Stimulated activated naive CD8-positive, alpha-beta T cell treated with anti-CD3 and anti-CD28 coated beads, Interleukin-15, Interleukin-2, amounts not matched to agents 100 ng/mL and 50 ng/mL, for 24 hours (primary cell): ENCODE measurements around the gene AWAT1.
"Not testable (repeated sequence)": the region's sequence is repeated elsewhere in the genome, so short reads cannot be mapped to it uniquely, and the experiment has no call there.

Experiments used
- H3K27ac Mint-ChIP-seq: one replicate; pipeline ENCODE4 v1.8.0; 2021; ENCODE audit warnings: mild to moderate bottlenecking, mixed read lengths
- H3K27me3 Mint-ChIP-seq: one replicate; pipeline ENCODE4 v1.8.0; 2021; ENCODE audit warnings: mixed read lengths
- H3K36me3 Mint-ChIP-seq: one replicate; pipeline ENCODE4 v1.8.0; 2021; ENCODE audit warnings: low read depth, mixed read lengths
- H3K4me1 Mint-ChIP-seq: one replicate; pipeline ENCODE4 v1.8.0; 2021; ENCODE audit warnings: low read depth, mixed read lengths
- H3K4me3 Mint-ChIP-seq: one replicate; pipeline ENCODE4 v1.8.0; 2021; ENCODE audit warnings: mild to moderate bottlenecking, mixed read lengths
- H3K9me3 Mint-ChIP-seq: one replicate; pipeline ENCODE4 v1.8.0; 2021; ENCODE audit warnings: mixed read lengths

Gene AWAT1

GRCh38 chrX:70252491-70252890 lies 18.0 kb downstream of the AWAT1 start:
- H3K27me3 Mint-ChIP-seq: no peaks in the 10 kb centered on the region
- no peak overlapping the region for H3K4me3 Mint-ChIP-seq
- H3K9me3 Mint-ChIP-seq: no peaks in the 10 kb centered on the region
- peaks cover 27% of the 10 kb centered on the region for H3K4me1 Mint-ChIP-seq
- peak overlapping the region; percentile 90 for H3K27ac Mint-ChIP-seq
- peaks cover 7% of the 10 kb centered on the region for H3K36me3 Mint-ChIP-seq

- peaks cover 27% of the 10 kb centered on the region for H3K4me1 Mint-ChIP-seq
- H3K9me3 Mint-ChIP-seq: no peaks in the 10 kb centered on the region
- peak overlapping the region; percentile 90 for H3K27ac Mint-ChIP-seq
- peaks cover 7% of the 10 kb centered on the region for H3K36me3 Mint-ChIP-seq
- peak overlapping the region; percentile 31 for H3K4me3 Mint-ChIP-seq
- H3K27me3 Mint-ChIP-seq: no peaks in the 10 kb centered on the region
These were observed 19.1 kb downstream of the AWAT1 start for GRCh38 chrX:70253377-70254062.

- peaks cover 7% of the 10 kb centered on the region for H3K36me3 Mint-ChIP-seq
- peaks cover 27% of the 10 kb centered on the region for H3K4me1 Mint-ChIP-seq
- no peaks in the 10 kb centered on the region for H3K27me3 Mint-ChIP-seq
- H3K27ac Mint-ChIP-seq: peak overlapping the region; percentile 90
- no peaks in the 10 kb centered on the region for H3K9me3 Mint-ChIP-seq
- H3K4me3 Mint-ChIP-seq: peak overlapping the region; percentile 14
These were observed 19.6 kb downstream of the AWAT1 start for GRCh38 chrX:70254063-70254400.

GRCh38 chrX:70254909-70255308 lies 20.5 kb downstream of the AWAT1 start:
- Mint-ChIP-seq H3K27me3 (no peaks in the 10 kb centered on the region), H3K27ac (peak overlapping the region; percentile 90), H3K9me3 (no peaks in the 10 kb centered on the region), H3K36me3 (peaks cover 7% of the 10 kb centered on the region), H3K4me1 (peaks cover 27% of the 10 kb centered on the region), H3K4me3 (no peak overlapping the region)

GRCh38 chrX:70255452-70255851 lies 21.0 kb downstream of the AWAT1 start:
- H3K36me3 Mint-ChIP-seq: peaks cover 7% of the 10 kb centered on the region
- H3K9me3 Mint-ChIP-seq: no peaks in the 10 kb centered on the region
- peaks cover 27% of the 10 kb centered on the region for H3K4me1 Mint-ChIP-seq
- no peak overlapping the region for H3K27ac Mint-ChIP-seq
- no peak overlapping the region for H3K4me3 Mint-ChIP-seq
- no peaks in the 10 kb centered on the region for H3K27me3 Mint-ChIP-seq

- no peak overlapping the region for H3K4me3 Mint-ChIP-seq
- no peak overlapping the region for H3K27ac Mint-ChIP-seq
- H3K9me3 Mint-ChIP-seq: no peaks in the 10 kb centered on the region
- peaks cover 7% of the 10 kb centered on the region for H3K36me3 Mint-ChIP-seq
- H3K4me1 Mint-ChIP-seq: peaks cover 26% of the 10 kb centered on the region
- H3K27me3 Mint-ChIP-seq: no peaks in the 10 kb centered on the region
These were observed 23.2 kb downstream of the AWAT1 start for GRCh38 chrX:70257423-70258288.

- peaks cover 1% of the 10 kb centered on the region for H3K4me1 Mint-ChIP-seq
- H3K27ac Mint-ChIP-seq: no peak within 1 kb of the TSS
- no peaks in the 10 kb centered on the region for H3K9me3 Mint-ChIP-seq
- no peak within 1 kb of the TSS for H3K4me3 Mint-ChIP-seq
- no peaks in the 10 kb centered on the region for H3K36me3 Mint-ChIP-seq
- H3K27me3 Mint-ChIP-seq: no peaks in the 10 kb centered on the region
These were observed 25.6 kb downstream of the AWAT1 start, which contains the start of gene P2RY4 for GRCh38 chrX:70260104-70260503. P2RY4 (minus strand) TSS chrX:70260204; CDS start chrX:70259624, 580 bp downstream.

GRCh38 chrX:70262952-70263567 lies 28.6 kb downstream of the AWAT1 start:
- no peak overlapping the region for H3K27ac Mint-ChIP-seq
- H3K4me3 Mint-ChIP-seq: no peak overlapping the region
- no peaks in the 10 kb centered on the region for H3K4me1 Mint-ChIP-seq
- H3K27me3 Mint-ChIP-seq: no peaks in the 10 kb centered on the region
- H3K9me3 Mint-ChIP-seq: no peaks in the 10 kb centered on the region
- no peaks in the 10 kb centered on the region for H3K36me3 Mint-ChIP-seq

- Mint-ChIP-seq H3K27me3 (no peaks in the 10 kb centered on the region), H3K4me1 (no peaks in the 10 kb centered on the region), H3K9me3 (no peaks in the 10 kb centered on the region), H3K27ac (no peak overlapping the region), H3K4me3 (no peak overlapping the region), H3K36me3 (no peaks in the 10 kb centered on the region)
These were observed 30.3 kb downstream of the AWAT1 start for GRCh38 chrX:70264784-70265183.

- no peaks in the 10 kb centered on the region for H3K27me3 Mint-ChIP-seq
These were observed 33.6 kb downstream of the AWAT1 start, which contains the start of gene ARR3 for GRCh38 chrX:70268034-70268433. ARR3 (plus strand) TSS chrX:70268334; CDS start chrX:70269386, 1,052 bp downstream.

GRCh38 chrX:70274029-70274428 lies 39.6 kb downstream of the AWAT1 start:
- not testable (repeated sequence) for H3K4me1 Mint-ChIP-seq, H3K36me3 Mint-ChIP-seq, H3K27me3 Mint-ChIP-seq, H3K9me3 Mint-ChIP-seq, H3K27ac Mint-ChIP-seq, H3K4me3 Mint-ChIP-seq

More at GRCh38 chrX:70268034-70268433, 33.6 kb downstream of the AWAT1 start, which contains the start of gene ARR3:
- no peaks in the 10 kb centered on the region for H3K36me3 Mint-ChIP-seq
- no peaks in the 10 kb centered on the region for H3K9me3 Mint-ChIP-seq
- no peak within 1 kb of the TSS for H3K4me3 Mint-ChIP-seq
- no peaks in the 10 kb centered on the region for H3K4me1 Mint-ChIP-seq
- H3K27ac Mint-ChIP-seq: no peak within 1 kb of the TSS

GRCh38 chrX:70279081-70279480 lies 44.6 kb downstream of the AWAT1 start:
- no peak overlapping the region for H3K4me3 Mint-ChIP-seq

GRCh38 chrX:70280573-70280972 lies 46.1 kb downstream of the AWAT1 start:
- Mint-ChIP-seq H3K27ac (no peak overlapping the region), H3K4me1 (no peaks in the 10 kb centered on the region), H3K27me3 (no peaks in the 10 kb centered on the region), H3K36me3 (peaks cover 14% of the 10 kb centered on the region), H3K4me3 (no peak overlapping the region), H3K9me3 (no peaks in the 10 kb centered on the region)

More at GRCh38 chrX:70279081-70279480, 44.6 kb downstream of the AWAT1 start:
- no peaks in the 10 kb centered on the region for H3K9me3 Mint-ChIP-seq
- H3K4me1 Mint-ChIP-seq: no peaks in the 10 kb centered on the region
- H3K27me3 Mint-ChIP-seq: no peaks in the 10 kb centered on the region
- no peak overlapping the region for H3K27ac Mint-ChIP-seq
- H3K36me3 Mint-ChIP-seq: peaks cover 14% of the 10 kb centered on the region

- Mint-ChIP-seq H3K4me1 (no peaks in the 10 kb centered on the region), H3K27me3 (no peaks in the 10 kb centered on the region), H3K36me3 (peaks cover 24% of the 10 kb centered on the region), H3K4me3 (no peak within 1 kb of the TSS), H3K9me3 (no peaks in the 10 kb centered on the region), H3K27ac (no peak within 1 kb of the TSS)
These were observed 47.5 kb downstream of the AWAT1 start, which contains the start of gene RAB41 for GRCh38 chrX:70281951-70282350. RAB41 (plus strand) TSS chrX:70282172; CDS start chrX:70282218, 46 bp downstream.
